ENCODE results near the gene PRICKLE1. TPM values are rescaled to one million over a fixed set of nuclear protein-coding genes. Genes with fewer than 3 reads are reported as not detected.

PRICKLE1 gene
- total and polyA plus RNA-seq, 10 of the 15 experiments (the other 5 are each of a cell fraction or from before 2014, with no cell fraction given): 0.47 to 2.8 (median 0.86) TPM

DNA sequence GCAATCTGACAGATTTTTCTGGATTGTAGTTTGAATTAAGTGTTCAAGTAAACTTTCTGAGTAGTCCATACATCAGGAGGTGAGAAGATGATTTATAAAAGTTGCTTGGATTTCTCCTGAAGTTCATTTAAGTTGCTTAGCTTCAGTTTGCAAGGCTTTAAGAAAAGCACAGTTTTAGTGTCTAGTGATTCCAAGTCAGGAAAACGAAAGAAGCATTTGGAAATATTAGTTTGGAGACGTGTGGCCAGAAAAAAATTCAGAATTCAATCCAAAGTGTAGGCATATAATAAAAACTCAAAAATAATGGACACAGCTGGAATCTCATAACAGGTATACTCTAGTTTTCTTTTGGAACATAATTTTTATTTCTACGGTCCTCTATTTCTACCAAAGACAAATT, 25.5 kb upstream of the PRICKLE1 start:
- Histone ChIP-seq H3K9ac (ENCODE audit: control insufficient read depth, insufficient read depth, low read length) (no peak overlapping the region), H3K4me2 (ENCODE audit: control insufficient read depth, insufficient read depth) (no peak overlapping the region), H3K79me2 (ENCODE audit: control insufficient read depth, insufficient read depth, low read length) (no peaks in the 10 kb centered on the region), H3K27me3 (replicated peaks in 1 of 2; ENCODE audit: control insufficient read depth in 2 of 2, insufficient read depth in 2 of 2, low read length in 1 of 2) (no peaks in the 10 kb centered on the region), H3K27ac (ENCODE audit: control insufficient read depth, insufficient read depth) (no peak overlapping the region), H2AFZ (ENCODE audit: control insufficient read depth, low read depth, low read length) (no peak overlapping the region), H3K9me3 (replicated peaks; ENCODE audit: control insufficient read depth, insufficient read depth, low read length) (no peaks in the 10 kb centered on the region; the same call in 2 of the 3 replicates), H3K4me3 (no peak overlapping the region), H3K36me3 (ENCODE audit: control insufficient read depth in 2 of 2, insufficient read depth in 2 of 2, low read length in 1 of 2) (no peaks in the 10 kb centered on the region), H3K4me1 (ENCODE audit: control insufficient read depth, insufficient read depth, low read length) (no peaks in the 10 kb centered on the region), H4K20me1 (ENCODE audit: control insufficient read depth, insufficient read depth) (no peaks in the 10 kb centered on the region)
- POLR2A ChIA-PET: no interaction called here
- in situ Hi-C loops (cut with MboI) (loop anchor here (25.0 kb wide), 1 partner anchor 97 kb away; no protein-coding TSS in a partner anchor), intact Hi-C loops (cut with micrococcal nuclease; ENCODE audit: unreplicated experiment) (no loop called here)
- DNase-seq (ENCODE audit: low read depth, low spot score) (no peak), FAIRE-seq (no peak), ATAC-seq (no peak)
- BruUV-seq (replicated peaks): no TSS peak
- RAD21 ChIA-PET (ENCODE audit: unreplicated experiment): no interaction called here
- CTCF ChIA-PET: no interaction called here
- SMC1A ChIA-PET (ENCODE audit: uncharacterized antibody, unreplicated experiment): no interaction called here
- no peak for TF ChIP-seq SIX5 (IDR thresholded peaks at IDR 0.05; ENCODE audit: low read depth, low read length, severe bottlenecking)
- TF ChIP-seq SPI1 (IDR thresholded peaks at IDR 0.05; ENCODE audit: borderline replicate concordance, insufficient read depth, low read depth, low read length): no peak
- TF ChIP-seq, protein P1, sequence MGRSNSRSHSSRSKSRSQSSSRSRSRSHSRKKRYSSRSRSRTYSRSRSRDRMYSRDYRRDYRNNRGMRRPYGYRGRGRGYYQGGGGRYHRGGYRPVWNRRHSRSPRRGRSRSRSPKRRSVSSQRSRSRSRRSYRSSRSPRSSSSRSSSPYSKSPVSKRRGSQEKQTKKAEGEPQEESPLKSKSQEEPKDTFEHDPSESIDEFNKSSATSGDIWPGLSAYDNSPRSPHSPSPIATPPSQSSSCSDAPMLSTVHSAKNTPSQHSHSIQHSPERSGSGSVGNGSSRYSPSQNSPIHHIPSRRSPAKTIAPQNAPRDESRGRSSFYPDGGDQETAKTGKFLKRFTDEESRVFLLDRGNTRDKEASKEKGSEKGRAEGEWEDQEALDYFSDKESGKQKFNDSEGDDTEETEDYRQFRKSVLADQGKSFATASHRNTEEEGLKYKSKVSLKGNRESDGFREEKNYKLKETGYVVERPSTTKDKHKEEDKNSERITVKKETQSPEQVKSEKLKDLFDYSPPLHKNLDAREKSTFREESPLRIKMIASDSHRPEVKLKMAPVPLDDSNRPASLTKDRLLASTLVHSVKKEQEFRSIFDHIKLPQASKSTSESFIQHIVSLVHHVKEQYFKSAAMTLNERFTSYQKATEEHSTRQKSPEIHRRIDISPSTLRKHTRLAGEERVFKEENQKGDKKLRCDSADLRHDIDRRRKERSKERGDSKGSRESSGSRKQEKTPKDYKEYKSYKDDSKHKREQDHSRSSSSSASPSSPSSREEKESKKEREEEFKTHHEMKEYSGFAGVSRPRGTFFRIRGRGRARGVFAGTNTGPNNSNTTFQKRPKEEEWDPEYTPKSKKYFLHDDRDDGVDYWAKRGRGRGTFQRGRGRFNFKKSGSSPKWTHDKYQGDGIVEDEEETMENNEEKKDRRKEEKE (IDR thresholded peaks at IDR 0.05): no peak
- no peak for TF ChIP-seq GABPA (IDR thresholded peaks at IDR 0.05; ENCODE audit: low read depth)
- TF ChIP-seq NR2F1 (conservative IDR thresholded peaks at IDR 0.05): no peak
- TF ChIP-seq SMAD1 (IDR thresholded peaks at IDR 0.05; ENCODE audit: low read depth, partially characterized antibody): no peak
- no peak for TF ChIP-seq YBX1 (IDR thresholded peaks at IDR 0.05)
- TF ChIP-seq EP300 (IDR thresholded peaks at IDR 0.05; ENCODE audit: borderline replicate concordance in 1 of 2, control insufficient read depth in 1 of 2, low read depth in 2 of 2, low read length in 2 of 2): no peak
- TF ChIP-seq, protein P2, sequence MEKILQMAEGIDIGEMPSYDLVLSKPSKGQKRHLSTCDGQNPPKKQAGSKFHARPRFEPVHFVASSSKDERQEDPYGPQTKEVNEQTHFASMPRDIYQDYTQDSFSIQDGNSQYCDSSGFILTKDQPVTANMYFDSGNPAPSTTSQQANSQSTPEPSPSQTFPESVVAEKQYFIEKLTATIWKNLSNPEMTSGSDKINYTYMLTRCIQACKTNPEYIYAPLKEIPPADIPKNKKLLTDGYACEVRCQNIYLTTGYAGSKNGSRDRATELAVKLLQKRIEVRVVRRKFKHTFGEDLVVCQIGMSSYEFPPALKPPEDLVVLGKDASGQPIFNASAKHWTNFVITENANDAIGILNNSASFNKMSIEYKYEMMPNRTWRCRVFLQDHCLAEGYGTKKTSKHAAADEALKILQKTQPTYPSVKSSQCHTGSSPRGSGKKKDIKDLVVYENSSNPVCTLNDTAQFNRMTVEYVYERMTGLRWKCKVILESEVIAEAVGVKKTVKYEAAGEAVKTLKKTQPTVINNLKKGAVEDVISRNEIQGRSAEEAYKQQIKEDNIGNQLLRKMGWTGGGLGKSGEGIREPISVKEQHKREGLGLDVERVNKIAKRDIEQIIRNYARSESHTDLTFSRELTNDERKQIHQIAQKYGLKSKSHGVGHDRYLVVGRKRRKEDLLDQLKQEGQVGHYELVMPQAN (conservative IDR thresholded peaks at IDR 0.05): no peak
- TF ChIP-seq ZNF622 (IDR thresholded peaks at IDR 0.05): no peak
- TF ChIP-seq STAT3 (IDR thresholded peaks at IDR 0.05; ENCODE audit: low read depth, low read length): no peak
- TF ChIP-seq ZNF217 (IDR thresholded peaks at IDR 0.05): no peak
- WGBS (ENCODE audit: insufficient coverage, insufficient replicate concordance, low lambda C conversion rate, missing lambda C conversion rate): 9% methylated on average over 3 of the region's 3 CpGs

All from GM12878 (cell line).